ENCODE results near the gene FAM193A. TPM values are rescaled to one million over a fixed set of nuclear protein-coding genes. Genes with fewer than 3 reads are reported as not detected.

Gene FAM193A
- total RNA-seq, 2 donors from 2014 or later = 14.6 to 17.0 TPM

DNA sequence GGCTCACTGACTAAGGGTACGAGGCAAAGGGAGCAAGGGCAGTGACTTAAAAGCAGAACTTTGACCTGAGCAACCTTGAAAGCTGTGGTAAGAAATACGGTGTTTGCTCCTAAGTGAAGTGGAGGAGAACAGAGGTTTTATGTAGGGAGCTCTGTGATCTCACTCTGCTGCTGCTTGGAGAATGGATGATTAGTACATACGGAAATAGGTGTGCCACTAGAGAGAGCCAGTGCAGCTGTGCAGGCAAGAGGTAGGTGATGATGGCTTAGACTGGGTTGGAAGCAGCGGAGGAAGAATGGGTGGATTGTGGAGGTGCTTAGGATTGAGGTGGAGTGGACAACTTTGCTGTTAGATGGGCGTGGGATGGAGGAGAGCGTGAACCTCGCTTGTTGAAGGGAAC is 85.0 kb downstream of the FAM193A start:
- H3K4me1 ChIP-seq = peaks cover 0 to 40% of the 10 kb centered on the region in 2 donors
- no peak overlapping the region for H3K4me3 ChIP-seq
- DNase-seq (ENCODE audit: low spot score) = no peak
- peaks cover 2% of the 10 kb centered on the region for H3K36me3 ChIP-seq
- no peaks in the 10 kb centered on the region for H3K9me3 ChIP-seq
- H3K27me3 ChIP-seq = no peaks in the 10 kb centered on the region
- TF ChIP-seq, protein P1, sequence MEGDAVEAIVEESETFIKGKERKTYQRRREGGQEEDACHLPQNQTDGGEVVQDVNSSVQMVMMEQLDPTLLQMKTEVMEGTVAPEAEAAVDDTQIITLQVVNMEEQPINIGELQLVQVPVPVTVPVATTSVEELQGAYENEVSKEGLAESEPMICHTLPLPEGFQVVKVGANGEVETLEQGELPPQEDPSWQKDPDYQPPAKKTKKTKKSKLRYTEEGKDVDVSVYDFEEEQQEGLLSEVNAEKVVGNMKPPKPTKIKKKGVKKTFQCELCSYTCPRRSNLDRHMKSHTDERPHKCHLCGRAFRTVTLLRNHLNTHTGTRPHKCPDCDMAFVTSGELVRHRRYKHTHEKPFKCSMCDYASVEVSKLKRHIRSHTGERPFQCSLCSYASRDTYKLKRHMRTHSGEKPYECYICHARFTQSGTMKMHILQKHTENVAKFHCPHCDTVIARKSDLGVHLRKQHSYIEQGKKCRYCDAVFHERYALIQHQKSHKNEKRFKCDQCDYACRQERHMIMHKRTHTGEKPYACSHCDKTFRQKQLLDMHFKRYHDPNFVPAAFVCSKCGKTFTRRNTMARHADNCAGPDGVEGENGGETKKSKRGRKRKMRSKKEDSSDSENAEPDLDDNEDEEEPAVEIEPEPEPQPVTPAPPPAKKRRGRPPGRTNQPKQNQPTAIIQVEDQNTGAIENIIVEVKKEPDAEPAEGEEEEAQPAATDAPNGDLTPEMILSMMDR (IDR thresholded peaks at IDR 0.05) = no peak
- H3K27ac ChIP-seq = no peak overlapping the region

DNA sequence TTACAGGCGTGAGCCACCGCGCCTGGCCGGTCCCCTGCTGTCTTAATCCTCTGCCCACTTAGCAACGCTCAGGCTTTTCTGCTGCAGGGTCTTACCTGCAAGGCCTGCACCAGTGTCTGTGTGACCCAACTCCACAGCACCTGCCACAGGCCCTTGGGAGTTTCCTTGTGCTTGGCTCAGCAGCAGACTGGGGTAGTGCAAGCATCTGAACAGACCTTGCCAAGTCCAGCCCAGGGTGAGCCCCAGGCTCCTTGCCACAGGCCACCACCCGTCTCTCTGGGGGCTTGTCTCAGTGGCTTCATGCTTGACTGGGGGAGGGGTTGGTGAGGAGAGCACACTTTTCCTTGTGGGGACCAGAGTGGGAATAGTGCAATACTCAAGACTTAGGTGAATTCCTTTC is 87.0 kb downstream of the FAM193A start:
- H3K36me3 ChIP-seq = peaks cover 18% of the 10 kb centered on the region

DNA sequence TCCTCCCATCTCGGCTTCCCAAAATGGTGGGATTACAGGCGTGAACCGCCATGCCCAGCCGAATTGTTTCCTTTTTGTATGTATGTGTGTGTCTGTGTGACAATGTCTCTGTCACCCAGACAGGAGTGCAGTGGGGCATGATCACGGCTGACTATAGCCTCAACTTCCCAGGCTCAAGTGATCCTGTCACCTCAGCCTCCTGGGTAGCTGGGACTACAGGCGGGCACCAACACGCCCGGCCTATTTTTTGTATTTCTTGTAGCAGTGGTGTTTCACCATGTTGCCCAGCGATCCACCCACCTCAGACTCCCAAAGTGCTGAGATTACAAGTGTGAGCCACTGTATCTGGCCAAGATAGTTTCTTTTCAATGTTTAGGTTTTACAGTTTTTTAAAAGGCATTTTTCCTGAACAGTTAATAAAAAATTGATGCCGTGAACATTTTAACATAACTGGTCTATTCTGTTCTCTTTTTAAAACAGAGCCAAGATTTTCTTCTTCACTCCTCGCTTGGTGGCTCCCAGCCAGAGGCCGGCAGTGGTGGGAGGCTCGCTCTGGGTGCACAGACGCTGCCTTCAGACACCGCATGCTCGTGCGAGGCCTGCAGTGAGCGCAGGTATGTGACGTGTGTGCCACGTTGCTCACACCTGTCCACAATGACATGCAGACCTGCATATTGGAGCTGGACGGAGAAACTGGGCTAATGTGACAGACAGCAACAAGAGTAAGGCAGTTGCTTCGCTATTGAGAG is 88.5 kb downstream of the FAM193A start:
- no peak for DNase-seq (ENCODE audit: low spot score)
- TF ChIP-seq, protein P1 (IDR thresholded peaks at IDR 0.05) = no peak

More for the DNA sequence above, 87.0 kb downstream of the FAM193A start:
- Histone ChIP-seq H3K27me3 (no peaks in the 10 kb centered on the region), H3K4me3 (no peak overlapping the region), H3K27ac (no peak overlapping the region), H3K4me1 (peaks cover 0 to 36% of the 10 kb centered on the region in 2 donors), H3K9me3 (no peaks in the 10 kb centered on the region)
- no peak for DNase-seq (ENCODE audit: low spot score)
- TF ChIP-seq, protein P1 (IDR thresholded peaks at IDR 0.05) = no peak

DNA sequence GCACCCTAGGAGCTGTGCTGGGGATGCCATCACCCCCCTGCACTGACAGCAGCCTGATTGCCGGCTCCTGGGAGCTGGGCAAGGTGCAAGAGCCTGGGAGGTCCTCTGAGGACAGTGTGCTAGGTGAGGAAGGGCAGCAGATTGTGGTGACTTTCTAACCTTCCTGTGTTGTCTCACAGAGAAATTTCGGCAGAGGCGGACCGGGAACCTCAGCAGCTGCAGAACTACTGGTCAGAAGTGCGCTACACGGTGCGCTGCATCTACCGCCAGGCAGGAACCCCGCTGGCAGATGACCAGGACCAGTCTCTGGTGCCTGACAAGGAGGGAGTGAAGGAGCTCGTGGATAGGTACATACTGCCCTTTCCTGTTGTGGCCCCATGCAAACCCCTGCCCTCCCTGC is 89.8 kb downstream of the FAM193A start:
- Histone ChIP-seq H3K27me3 (no peaks in the 10 kb centered on the region), H3K27ac (no peak overlapping the region), H3K36me3 (peaks cover 28% of the 10 kb centered on the region), H3K9me3 (no peaks in the 10 kb centered on the region), H3K4me1 (peaks cover 0 to 32% of the 10 kb centered on the region in 2 donors), H3K4me3 (no peak overlapping the region)
- TF ChIP-seq, protein P1 (IDR thresholded peaks at IDR 0.05) = no peak
- no peak for DNase-seq (ENCODE audit: low spot score)

More for the DNA sequence above, 88.5 kb downstream of the FAM193A start:
- Histone ChIP-seq H3K4me1 (peaks cover 0 to 32% of the 10 kb centered on the region in 2 donors), H3K27me3 (no peaks in the 10 kb centered on the region), H3K36me3 (peaks cover 21% of the 10 kb centered on the region), H3K4me3 (no peak overlapping the region), H3K27ac (no peak overlapping the region), H3K9me3 (no peaks in the 10 kb centered on the region)

DNA sequence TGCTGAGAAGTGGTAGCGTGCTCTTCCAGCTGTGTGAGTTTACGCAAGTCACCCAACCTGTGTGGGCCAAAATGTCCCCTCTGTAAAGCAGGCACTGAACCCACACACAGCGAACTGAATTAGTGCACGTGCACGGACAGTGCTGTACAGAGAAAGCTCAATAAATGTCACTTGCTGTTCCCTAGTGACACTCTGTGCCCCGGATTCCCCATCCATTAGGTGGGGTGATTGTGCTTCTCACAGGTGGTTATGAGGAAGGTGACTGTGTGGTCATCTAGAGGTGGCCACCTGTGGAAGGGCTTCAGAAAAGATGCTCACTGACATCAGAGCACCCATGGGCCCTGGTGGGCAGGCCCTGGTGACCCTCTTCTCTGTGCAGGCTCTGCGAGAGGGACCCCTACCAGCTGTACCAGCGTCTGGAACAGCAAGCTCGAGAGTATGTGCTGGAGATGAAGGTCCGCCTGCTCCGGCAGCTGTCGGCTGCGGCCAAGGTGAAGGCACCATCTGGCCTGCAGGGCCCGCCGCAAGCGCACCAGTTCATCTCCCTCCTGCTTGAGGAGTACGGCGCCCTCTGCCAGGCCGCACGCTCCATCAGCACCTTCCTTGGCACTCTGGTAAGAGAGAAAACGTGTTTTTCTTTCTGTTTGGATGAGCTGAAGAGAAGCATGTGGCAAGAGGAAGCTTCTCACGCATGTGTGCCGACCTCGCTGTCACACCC is 94.3 kb downstream of the FAM193A start:
- H3K36me3 ChIP-seq = peaks cover 47% of the 10 kb centered on the region
- H3K27ac ChIP-seq = no peak overlapping the region
- TF ChIP-seq, protein P1 (IDR thresholded peaks at IDR 0.05) = no peak
- no peaks in the 10 kb centered on the region for H3K27me3 ChIP-seq
- no peak for DNase-seq (ENCODE audit: low spot score)
- no peak overlapping the region for H3K4me3 ChIP-seq
- peaks cover 0 to 15% of the 10 kb centered on the region in 2 donors for H3K4me1 ChIP-seq
- H3K9me3 ChIP-seq = no peaks in the 10 kb centered on the region
